GM12874 (cell line): ENCODE measurements around the gene IL1RAPL1.

Experiments used
- TF ChIP-seq, protein P1 (sequence below): IDR thresholded peaks from 2 replicates; pipeline ENCODE4 v1.5.1; 2011; ENCODE audit warnings: low read depth, mild to moderate bottlenecking, control low read depth, low read length, moderate library complexity; ENCODE audit not compliant: insufficient read depth

Gene IL1RAPL1

DNA sequence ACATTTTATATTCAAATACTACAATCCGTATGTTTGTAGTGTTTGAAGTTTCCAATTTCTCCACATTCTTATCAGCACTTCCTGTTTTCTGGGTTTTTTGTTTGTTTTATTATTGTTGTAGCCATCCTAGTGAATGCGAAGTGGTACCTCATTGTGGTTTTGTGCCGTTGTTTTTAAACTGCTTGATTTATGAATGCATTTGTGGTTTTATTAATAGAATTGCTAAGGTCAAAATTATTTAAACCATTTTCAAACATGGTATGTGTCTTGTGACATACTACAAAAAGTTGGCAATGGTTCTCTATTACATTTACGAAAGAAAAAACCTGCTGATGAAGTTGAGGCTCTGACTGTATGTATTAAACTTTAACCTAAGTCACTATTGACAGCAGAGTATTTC is 848.1 kb downstream of the IL1RAPL1 start:
- TF ChIP-seq, protein P1, sequence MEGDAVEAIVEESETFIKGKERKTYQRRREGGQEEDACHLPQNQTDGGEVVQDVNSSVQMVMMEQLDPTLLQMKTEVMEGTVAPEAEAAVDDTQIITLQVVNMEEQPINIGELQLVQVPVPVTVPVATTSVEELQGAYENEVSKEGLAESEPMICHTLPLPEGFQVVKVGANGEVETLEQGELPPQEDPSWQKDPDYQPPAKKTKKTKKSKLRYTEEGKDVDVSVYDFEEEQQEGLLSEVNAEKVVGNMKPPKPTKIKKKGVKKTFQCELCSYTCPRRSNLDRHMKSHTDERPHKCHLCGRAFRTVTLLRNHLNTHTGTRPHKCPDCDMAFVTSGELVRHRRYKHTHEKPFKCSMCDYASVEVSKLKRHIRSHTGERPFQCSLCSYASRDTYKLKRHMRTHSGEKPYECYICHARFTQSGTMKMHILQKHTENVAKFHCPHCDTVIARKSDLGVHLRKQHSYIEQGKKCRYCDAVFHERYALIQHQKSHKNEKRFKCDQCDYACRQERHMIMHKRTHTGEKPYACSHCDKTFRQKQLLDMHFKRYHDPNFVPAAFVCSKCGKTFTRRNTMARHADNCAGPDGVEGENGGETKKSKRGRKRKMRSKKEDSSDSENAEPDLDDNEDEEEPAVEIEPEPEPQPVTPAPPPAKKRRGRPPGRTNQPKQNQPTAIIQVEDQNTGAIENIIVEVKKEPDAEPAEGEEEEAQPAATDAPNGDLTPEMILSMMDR, result no peak

DNA sequence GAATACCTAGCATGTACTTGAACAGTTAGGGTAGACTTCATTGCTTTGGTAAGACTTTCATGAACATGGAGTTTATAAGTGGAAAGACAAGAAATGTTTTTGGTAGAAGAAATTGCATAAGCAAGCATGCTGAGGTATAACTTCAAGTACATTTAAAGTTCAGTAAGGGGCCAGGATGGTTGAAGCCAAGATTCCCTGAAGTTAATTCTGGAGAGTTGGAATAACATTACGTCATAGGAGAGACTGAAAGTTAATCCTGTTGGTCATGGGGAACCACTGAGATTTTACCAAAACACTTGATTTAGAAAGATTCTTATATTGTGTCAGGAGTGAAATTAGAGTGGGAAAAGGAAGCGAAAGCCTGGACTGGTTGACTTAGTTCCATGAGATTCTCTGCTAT is 860.6 kb downstream of the IL1RAPL1 start:
- TF ChIP-seq, protein P1, result no peak

DNA sequence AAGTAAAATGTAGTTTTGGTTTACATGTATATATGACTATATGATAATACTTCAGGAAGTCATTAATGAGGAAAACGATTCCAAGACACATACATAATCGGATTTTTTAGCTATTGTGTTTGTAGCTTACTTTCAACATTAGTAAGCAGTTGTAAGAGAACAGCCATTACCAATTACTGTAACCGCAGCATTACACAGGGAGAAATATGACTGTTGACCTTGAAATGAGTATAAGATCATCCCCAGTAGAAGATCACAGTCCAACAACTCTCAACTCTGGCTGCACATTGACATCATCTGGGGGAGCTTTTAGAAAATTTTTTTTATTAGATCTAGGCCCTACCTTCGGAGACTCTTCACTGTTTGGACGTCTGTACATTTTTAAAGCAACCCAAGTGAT is 866.1 kb downstream of the IL1RAPL1 start:
- TF ChIP-seq, protein P1, result no peak

DNA sequence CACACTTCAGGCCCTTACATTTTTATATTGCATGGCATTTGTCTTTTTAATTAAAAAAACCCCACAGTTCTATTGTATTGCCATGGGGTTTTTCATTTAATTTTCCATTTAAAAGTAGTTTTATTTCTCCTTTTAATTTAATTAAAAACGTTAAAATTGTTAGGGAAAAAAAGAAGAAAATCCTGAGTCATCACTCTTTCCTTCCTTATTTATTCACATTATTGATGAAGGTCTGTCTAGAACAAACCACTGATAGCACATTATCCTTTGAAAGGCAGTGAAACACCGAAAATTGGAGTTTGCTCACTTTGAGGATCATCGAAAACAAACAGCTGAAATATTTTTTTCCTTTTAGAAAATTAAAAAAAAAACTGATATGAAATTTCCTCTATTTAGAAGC is 868.5 kb downstream of the IL1RAPL1 start:
- TF ChIP-seq, protein P1, result no peak

DNA sequence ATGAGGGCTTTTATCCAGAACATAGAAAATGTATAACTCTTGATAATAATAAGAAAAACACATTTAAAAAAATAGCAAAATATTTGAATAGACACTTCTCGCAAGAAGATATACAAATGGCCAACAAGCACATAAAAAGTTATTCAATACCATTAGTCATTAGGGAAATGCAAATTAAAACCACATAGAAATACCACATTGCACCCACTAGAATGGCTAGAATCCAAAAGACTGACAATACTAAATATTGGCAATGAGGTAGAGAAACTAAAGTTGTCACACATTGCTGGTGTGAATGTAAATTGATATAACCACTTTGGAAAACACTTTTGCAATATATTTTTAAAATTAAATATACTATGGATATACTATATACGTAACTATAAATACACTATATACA is 873.8 kb downstream of the IL1RAPL1 start:
- TF ChIP-seq, protein P1, result no peak

DNA sequence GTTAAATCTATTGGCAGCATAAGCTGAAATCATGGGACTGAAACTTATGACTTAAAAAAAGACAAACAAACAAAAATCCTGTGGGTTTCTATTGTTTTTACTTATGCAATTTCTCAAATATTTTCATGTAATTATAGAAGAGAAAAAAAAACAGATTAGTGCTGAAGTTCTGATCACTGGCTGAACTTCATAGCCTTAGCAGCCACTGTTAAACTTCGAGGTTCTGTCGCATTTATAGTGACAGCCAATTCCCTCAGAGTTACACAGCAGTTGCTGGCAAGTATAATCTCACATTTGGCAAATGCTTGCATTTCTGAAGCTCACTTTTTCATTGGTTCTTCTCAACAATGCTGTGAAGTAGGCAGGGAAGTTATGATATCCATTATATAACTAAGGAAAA is 879.2 kb downstream of the IL1RAPL1 start:
- TF ChIP-seq, protein P1, result no peak

DNA sequence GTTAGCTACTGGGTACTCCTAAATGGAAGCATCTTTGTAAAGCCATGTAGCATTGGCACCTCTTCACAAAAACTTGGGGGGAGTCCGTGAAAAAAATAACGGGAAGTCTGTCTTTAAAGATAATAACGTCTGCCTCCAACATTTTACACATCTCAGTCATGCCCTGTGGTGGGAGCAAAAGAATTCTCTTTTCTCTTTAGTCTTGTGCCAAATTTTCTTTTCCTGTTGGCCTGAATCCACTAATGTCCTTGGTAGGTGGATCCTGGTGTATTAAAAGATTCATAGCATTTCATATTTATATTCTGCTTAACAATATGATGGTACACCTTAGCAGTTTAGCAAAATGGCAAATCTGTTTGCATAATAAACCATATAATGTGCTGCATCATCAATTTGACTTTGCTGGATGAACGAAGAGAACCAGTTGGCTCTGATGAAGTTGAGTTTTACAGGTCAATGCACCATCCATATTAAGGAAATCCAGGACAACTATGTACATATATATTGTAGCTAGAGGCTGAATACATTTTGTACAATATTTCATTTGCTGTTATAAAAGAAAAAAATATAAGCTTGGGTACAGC is 881.8 kb downstream of the IL1RAPL1 start:
- TF ChIP-seq, protein P1, result no peak
